Liver (tissue), 3 donors: Measurements from ENCODE around the gene ADGRF3.

Source experiments
- EGR1 ChIP-seq, 2 donors: IDR thresholded peaks; 2 replicates each; pipeline ENCODE4 v1.6.1; 2016 to 2018; ENCODE audit warnings: antibody characterized with exemption in 2 of 2, low read depth in 2 of 2
- JUND ChIP-seq, 2 donors: IDR thresholded peaks; 2 replicates each; pipeline ENCODE4 v1.6.1; 2016; ENCODE audit warnings: antibody characterized with exemption in 2 of 2
- NR2F2 ChIP-seq: IDR thresholded peaks from 2 replicates; pipeline ENCODE4 v1.6.1; 2016; ENCODE audit warnings: antibody characterized with exemption
- RAD21 ChIP-seq, 2 donors: IDR thresholded peaks; 2 replicates each; pipeline ENCODE4 v1.6.1; 2016; ENCODE audit warnings: antibody characterized with exemption in 2 of 2, mild to moderate bottlenecking in 2 of 2
- TAF1 ChIP-seq: conservative IDR thresholded peaks from 2 replicates; pipeline ENCODE4 v1.6.1; 2016; ENCODE audit warnings: antibody characterized with exemption, mild to moderate bottlenecking
- YY1 ChIP-seq: IDR thresholded peaks from 2 replicates; pipeline ENCODE4 v1.6.1; 2016; ENCODE audit warnings: antibody characterized with exemption, mild to moderate bottlenecking
- TF ChIP-seq, protein P1 (sequence below): fragments of 150-350 bp; IDR thresholded peaks from 2 replicates; pipeline ENCODE4 v1.5.1; 2017; ENCODE audit warnings: improper control_type of control experiment, low read depth, low read length; ENCODE audit not compliant: missing input control
- TF ChIP-seq, protein P2 (sequence below): IDR thresholded peaks from 2 replicates; pipeline ENCODE4 v1.6.1; 2016; ENCODE audit warnings: antibody characterized with exemption
- TF ChIP-seq, protein P3 (sequence below): IDR thresholded peaks from 2 replicates; pipeline ENCODE4 v1.6.1; 2016; ENCODE audit warnings: antibody characterized with exemption, mild to moderate bottlenecking
- TF ChIP-seq, protein P4 (sequence below): IDR thresholded peaks from 2 replicates; pipeline ENCODE4 v1.6.1; 2016; ENCODE audit warnings: antibody characterized with exemption
- donor health status: healthy.
- donor health status: healthy.

GRCh38 chr2:26355038-26355995 is 8.7 kb upstream of the ADGRF3 start:
- TF ChIP-seq, protein P1, sequence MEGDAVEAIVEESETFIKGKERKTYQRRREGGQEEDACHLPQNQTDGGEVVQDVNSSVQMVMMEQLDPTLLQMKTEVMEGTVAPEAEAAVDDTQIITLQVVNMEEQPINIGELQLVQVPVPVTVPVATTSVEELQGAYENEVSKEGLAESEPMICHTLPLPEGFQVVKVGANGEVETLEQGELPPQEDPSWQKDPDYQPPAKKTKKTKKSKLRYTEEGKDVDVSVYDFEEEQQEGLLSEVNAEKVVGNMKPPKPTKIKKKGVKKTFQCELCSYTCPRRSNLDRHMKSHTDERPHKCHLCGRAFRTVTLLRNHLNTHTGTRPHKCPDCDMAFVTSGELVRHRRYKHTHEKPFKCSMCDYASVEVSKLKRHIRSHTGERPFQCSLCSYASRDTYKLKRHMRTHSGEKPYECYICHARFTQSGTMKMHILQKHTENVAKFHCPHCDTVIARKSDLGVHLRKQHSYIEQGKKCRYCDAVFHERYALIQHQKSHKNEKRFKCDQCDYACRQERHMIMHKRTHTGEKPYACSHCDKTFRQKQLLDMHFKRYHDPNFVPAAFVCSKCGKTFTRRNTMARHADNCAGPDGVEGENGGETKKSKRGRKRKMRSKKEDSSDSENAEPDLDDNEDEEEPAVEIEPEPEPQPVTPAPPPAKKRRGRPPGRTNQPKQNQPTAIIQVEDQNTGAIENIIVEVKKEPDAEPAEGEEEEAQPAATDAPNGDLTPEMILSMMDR: no peak
- TF ChIP-seq RAD21 (IDR thresholded peaks at IDR 0.05) (no peak), YY1 (no peak), TAF1 (no peak), NR2F2 (no peak), JUND (IDR thresholded peaks at IDR 0.05) (no peak), EGR1 (IDR thresholded peaks at IDR 0.05; ENCODE audit: low read depth in 2 of 2) (no peak)
- TF ChIP-seq, protein P2, sequence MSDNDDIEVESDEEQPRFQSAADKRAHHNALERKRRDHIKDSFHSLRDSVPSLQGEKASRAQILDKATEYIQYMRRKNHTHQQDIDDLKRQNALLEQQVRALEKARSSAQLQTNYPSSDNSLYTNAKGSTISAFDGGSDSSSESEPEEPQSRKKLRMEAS: no peak
- TF ChIP-seq, protein P3, sequence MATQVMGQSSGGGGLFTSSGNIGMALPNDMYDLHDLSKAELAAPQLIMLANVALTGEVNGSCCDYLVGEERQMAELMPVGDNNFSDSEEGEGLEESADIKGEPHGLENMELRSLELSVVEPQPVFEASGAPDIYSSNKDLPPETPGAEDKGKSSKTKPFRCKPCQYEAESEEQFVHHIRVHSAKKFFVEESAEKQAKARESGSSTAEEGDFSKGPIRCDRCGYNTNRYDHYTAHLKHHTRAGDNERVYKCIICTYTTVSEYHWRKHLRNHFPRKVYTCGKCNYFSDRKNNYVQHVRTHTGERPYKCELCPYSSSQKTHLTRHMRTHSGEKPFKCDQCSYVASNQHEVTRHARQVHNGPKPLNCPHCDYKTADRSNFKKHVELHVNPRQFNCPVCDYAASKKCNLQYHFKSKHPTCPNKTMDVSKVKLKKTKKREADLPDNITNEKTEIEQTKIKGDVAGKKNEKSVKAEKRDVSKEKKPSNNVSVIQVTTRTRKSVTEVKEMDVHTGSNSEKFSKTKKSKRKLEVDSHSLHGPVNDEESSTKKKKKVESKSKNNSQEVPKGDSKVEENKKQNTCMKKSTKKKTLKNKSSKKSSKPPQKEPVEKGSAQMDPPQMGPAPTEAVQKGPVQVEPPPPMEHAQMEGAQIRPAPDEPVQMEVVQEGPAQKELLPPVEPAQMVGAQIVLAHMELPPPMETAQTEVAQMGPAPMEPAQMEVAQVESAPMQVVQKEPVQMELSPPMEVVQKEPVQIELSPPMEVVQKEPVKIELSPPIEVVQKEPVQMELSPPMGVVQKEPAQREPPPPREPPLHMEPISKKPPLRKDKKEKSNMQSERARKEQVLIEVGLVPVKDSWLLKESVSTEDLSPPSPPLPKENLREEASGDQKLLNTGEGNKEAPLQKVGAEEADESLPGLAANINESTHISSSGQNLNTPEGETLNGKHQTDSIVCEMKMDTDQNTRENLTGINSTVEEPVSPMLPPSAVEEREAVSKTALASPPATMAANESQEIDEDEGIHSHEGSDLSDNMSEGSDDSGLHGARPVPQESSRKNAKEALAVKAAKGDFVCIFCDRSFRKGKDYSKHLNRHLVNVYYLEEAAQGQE: no peak
- TF ChIP-seq, protein P4, sequence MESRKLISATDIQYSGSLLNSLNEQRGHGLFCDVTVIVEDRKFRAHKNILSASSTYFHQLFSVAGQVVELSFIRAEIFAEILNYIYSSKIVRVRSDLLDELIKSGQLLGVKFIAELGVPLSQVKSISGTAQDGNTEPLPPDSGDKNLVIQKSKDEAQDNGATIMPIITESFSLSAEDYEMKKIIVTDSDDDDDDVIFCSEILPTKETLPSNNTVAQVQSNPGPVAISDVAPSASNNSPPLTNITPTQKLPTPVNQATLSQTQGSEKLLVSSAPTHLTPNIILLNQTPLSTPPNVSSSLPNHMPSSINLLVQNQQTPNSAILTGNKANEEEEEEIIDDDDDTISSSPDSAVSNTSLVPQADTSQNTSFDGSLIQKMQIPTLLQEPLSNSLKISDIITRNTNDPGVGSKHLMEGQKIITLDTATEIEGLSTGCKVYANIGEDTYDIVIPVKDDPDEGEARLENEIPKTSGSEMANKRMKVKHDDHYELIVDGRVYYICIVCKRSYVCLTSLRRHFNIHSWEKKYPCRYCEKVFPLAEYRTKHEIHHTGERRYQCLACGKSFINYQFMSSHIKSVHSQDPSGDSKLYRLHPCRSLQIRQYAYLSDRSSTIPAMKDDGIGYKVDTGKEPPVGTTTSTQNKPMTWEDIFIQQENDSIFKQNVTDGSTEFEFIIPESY: no peak
